Activated T-cell treated with anti-CD3 and anti-CD28 coated beads, Interleukin-2, amount 50 U/mL, for 24 hours (primary cell): Measurements from ENCODE around the gene GRN.
"Not testable (repeated sequence)": the region's sequence is repeated elsewhere in the genome, so short reads cannot be mapped to it uniquely, and the experiment has no call there.

Experiments used
- DNase-seq: peaks from one replicate; pipeline ENCODE4 v3.0.0-alpha.2; 2020
- H3K27ac Mint-ChIP-seq: 2 replicates; pipeline ENCODE4 v1.8.0; 2020; ENCODE audit warnings: mild to moderate bottlenecking, mixed read lengths
- H3K27me3 Mint-ChIP-seq: 2 replicates; pipeline ENCODE4 v1.8.0; 2020; ENCODE audit warnings: mixed read lengths
- H3K36me3 Mint-ChIP-seq: 2 replicates; pipeline ENCODE4 v1.8.0; 2020; ENCODE audit warnings: low read depth, mixed read lengths
- H3K4me1 Mint-ChIP-seq: 2 replicates; pipeline ENCODE4 v1.8.0; 2020; ENCODE audit warnings: low read depth, mixed read lengths
- H3K4me3 Mint-ChIP-seq: 2 replicates; pipeline ENCODE4 v1.8.0; 2020; ENCODE audit warnings: mild to moderate bottlenecking, moderate library complexity, mixed read lengths
- H3K9me3 Mint-ChIP-seq: 2 replicates; pipeline ENCODE4 v1.8.0; 2020; ENCODE audit warnings: mixed read lengths

Gene GRN

GRCh38 chr17:44369414-44370023 is 24.4 kb downstream of the GRN start:
- H3K9me3 Mint-ChIP-seq, H3K4me1 Mint-ChIP-seq, H3K36me3 Mint-ChIP-seq, DNase-seq, H3K27ac Mint-ChIP-seq: not testable (repeated sequence)
- peak overlapping the region; percentile 47 for H3K4me3 Mint-ChIP-seq
- peaks cover 59% of the 10 kb centered on the region for H3K27me3 Mint-ChIP-seq

GRCh38 chr17:44372036-44372435 is 26.9 kb downstream of the GRN start:
- Mint-ChIP-seq H3K36me3 (no peaks in the 10 kb centered on the region), H3K27ac (no peak overlapping the region), H3K4me3 (no peak overlapping the region), H3K9me3 (no peaks in the 10 kb centered on the region), H3K27me3 (peaks cover 48% of the 10 kb centered on the region), H3K4me1 (no peaks in the 10 kb centered on the region)
- no peak for DNase-seq

GRCh38 chr17:44374306-44375195 is 29.4 kb downstream of the GRN start:
- Mint-ChIP-seq H3K4me3 (no peak overlapping the region), H3K9me3 (no peaks in the 10 kb centered on the region), H3K36me3 (no peaks in the 10 kb centered on the region), H3K27ac (no peak overlapping the region), H3K27me3 (peaks cover 36% of the 10 kb centered on the region), H3K4me1 (no peaks in the 10 kb centered on the region)
- DNase-seq, result no peak

GRCh38 chr17:44375196-44376017 is 30.3 kb downstream of the GRN start:
- no peaks in the 10 kb centered on the region for H3K4me1 Mint-ChIP-seq
- H3K4me3 Mint-ChIP-seq, result no peak overlapping the region
- H3K27ac Mint-ChIP-seq, result no peak overlapping the region

GRCh38 chr17:44376124-44376523 is 31.0 kb downstream of the GRN start:
- Mint-ChIP-seq H3K4me3 (no peak overlapping the region), H3K27ac (no peak overlapping the region), H3K27me3 (peaks cover 28% of the 10 kb centered on the region), H3K9me3 (no peaks in the 10 kb centered on the region), H3K4me1 (no peaks in the 10 kb centered on the region), H3K36me3 (no peaks in the 10 kb centered on the region)
- no peak for DNase-seq

More at GRCh38 chr17:44375196-44376017, 30.3 kb downstream of the GRN start:
- peaks cover 32% of the 10 kb centered on the region for H3K27me3 Mint-ChIP-seq
- no peak for DNase-seq
- H3K9me3 Mint-ChIP-seq, result no peaks in the 10 kb centered on the region
- H3K36me3 Mint-ChIP-seq, result no peaks in the 10 kb centered on the region

GRCh38 chr17:44376779-44377178 is 31.7 kb downstream of the GRN start:
- H3K27me3 Mint-ChIP-seq, result peaks cover 24% of the 10 kb centered on the region
- no peak overlapping the region for H3K4me3 Mint-ChIP-seq
- H3K9me3 Mint-ChIP-seq, result no peaks in the 10 kb centered on the region
- H3K4me1 Mint-ChIP-seq, result no peaks in the 10 kb centered on the region
- H3K27ac Mint-ChIP-seq, result no peak overlapping the region
- DNase-seq, result no peak
- H3K36me3 Mint-ChIP-seq, result no peaks in the 10 kb centered on the region

GRCh38 chr17:44378171-44378705 is 33.1 kb downstream of the GRN start:
- Mint-ChIP-seq H3K27me3 (peaks cover 22% of the 10 kb centered on the region), H3K36me3 (no peaks in the 10 kb centered on the region), H3K9me3 (no peaks in the 10 kb centered on the region), H3K4me3 (no peak overlapping the region), H3K27ac (no peak overlapping the region), H3K4me1 (no peaks in the 10 kb centered on the region)
- DNase-seq, result no peak

GRCh38 chr17:44379887-44380286 is 34.8 kb downstream of the GRN start:
- H3K4me1 Mint-ChIP-seq, result peaks cover 4% of the 10 kb centered on the region
- no peak overlapping the region for H3K4me3 Mint-ChIP-seq
- no peaks in the 10 kb centered on the region for H3K36me3 Mint-ChIP-seq
- H3K9me3 Mint-ChIP-seq, result no peaks in the 10 kb centered on the region
- DNase-seq, result no peak
- H3K27me3 Mint-ChIP-seq, result peaks cover 20% of the 10 kb centered on the region
- no peak overlapping the region for H3K27ac Mint-ChIP-seq

GRCh38 chr17:44380767-44381166 is 35.7 kb downstream of the GRN start:
- Mint-ChIP-seq H3K27me3 (peaks cover 21% of the 10 kb centered on the region), H3K36me3 (no peaks in the 10 kb centered on the region), H3K27ac (no peak overlapping the region), H3K4me1 (peaks cover 8% of the 10 kb centered on the region), H3K9me3 (no peaks in the 10 kb centered on the region), H3K4me3 (no peak overlapping the region)
- no peak for DNase-seq

- Mint-ChIP-seq H3K4me1 (peaks cover 16% of the 10 kb centered on the region), H3K4me3 (no peak overlapping the region), H3K9me3 (no peaks in the 10 kb centered on the region), H3K27me3 (peaks cover 19% of the 10 kb centered on the region), H3K36me3 (no peaks in the 10 kb centered on the region), H3K27ac (no peak overlapping the region)
- DNase-seq, result no peak
These were observed 36.8 kb downstream of the GRN start for GRCh38 chr17:44381810-44382305.

- H3K27me3 Mint-ChIP-seq, result peaks cover 20% of the 10 kb centered on the region
- H3K36me3 Mint-ChIP-seq, result no peaks in the 10 kb centered on the region
- no peak overlapping the region for H3K4me3 Mint-ChIP-seq
- H3K27ac Mint-ChIP-seq, result no peak overlapping the region
- H3K4me1 Mint-ChIP-seq, result peaks cover 16% of the 10 kb centered on the region
- no peaks in the 10 kb centered on the region for H3K9me3 Mint-ChIP-seq
- no peak for DNase-seq
These were observed 37.8 kb downstream of the GRN start for GRCh38 chr17:44382917-44383316.

GRCh38 chr17:44383363-44383762 is 38.3 kb downstream of the GRN start:
- Mint-ChIP-seq H3K4me3 (no peak overlapping the region), H3K4me1 (peaks cover 16% of the 10 kb centered on the region), H3K27me3 (peaks cover 22% of the 10 kb centered on the region), H3K9me3 (no peaks in the 10 kb centered on the region), H3K36me3 (no peaks in the 10 kb centered on the region), H3K27ac (no peak overlapping the region)
- no peak for DNase-seq

GRCh38 chr17:44383861-44384260 is 38.8 kb downstream of the GRN start:
- Mint-ChIP-seq H3K4me3 (no peak overlapping the region), H3K27ac (no peak overlapping the region), H3K36me3 (no peaks in the 10 kb centered on the region), H3K4me1 (peaks cover 16% of the 10 kb centered on the region), H3K27me3 (peaks cover 23% of the 10 kb centered on the region), H3K9me3 (no peaks in the 10 kb centered on the region)
- DNase-seq, result no peak

- Mint-ChIP-seq H3K4me3 (no peak overlapping the region), H3K9me3 (no peaks in the 10 kb centered on the region), H3K27ac (no peak overlapping the region), H3K27me3 (peaks cover 27% of the 10 kb centered on the region), H3K4me1 (peaks cover 16% of the 10 kb centered on the region), H3K36me3 (no peaks in the 10 kb centered on the region)
- DNase-seq, result no peak
These were observed 39.2 kb downstream of the GRN start for GRCh38 chr17:44384281-44384822.
